ENCODE results near the gene LBHD1. TPM values are rescaled to one million over a fixed set of nuclear protein-coding genes. Genes with fewer than 3 reads are reported as not detected.
"Not testable (repeated sequence)": the region's sequence is repeated elsewhere in the genome, so short reads cannot be mapped to it uniquely, and the experiment has no call there.

The LBHD1 gene
- total RNA-seq, 1 experiment from 2014 or later, result 10.1 TPM

DNA sequence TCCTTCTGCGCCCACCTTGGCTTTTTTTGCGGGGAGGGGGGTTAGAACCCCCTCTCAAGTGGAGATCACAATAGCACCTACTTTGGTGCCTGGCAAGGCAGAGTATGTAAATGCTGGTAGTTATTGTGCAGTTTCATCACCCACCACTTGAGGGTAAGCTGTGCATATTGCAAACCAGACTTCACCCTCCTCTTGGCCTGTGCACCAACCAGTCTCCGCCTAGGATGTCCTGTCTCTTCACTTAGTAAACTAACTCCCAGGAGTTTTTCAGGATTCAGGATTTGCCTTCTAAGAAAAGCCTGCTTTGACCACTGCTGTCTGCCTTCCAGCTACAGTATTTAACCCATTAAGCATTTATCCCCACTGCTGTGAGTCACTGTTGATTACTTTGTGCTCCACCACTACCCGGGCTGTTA lies 8.8 kb upstream of the LBHD1 start:
- Histone ChIP-seq H3K9me3 (replicated peaks) (no peaks in the 10 kb centered on the region), H3K27ac (no peak overlapping the region; the same call in 1 of the 2 replicates), H3K4me3 (no peak overlapping the region), H3K36me3 (peaks cover 27% of the 10 kb centered on the region), H3K27me3 (replicated peaks) (no peaks in the 10 kb centered on the region), H3K4me1 (replicated peaks) (peaks cover 20% of the 10 kb centered on the region)
- DNase-seq (ENCODE audit: low read depth in 1 of 2, low spot score in 2 of 2), result peak; percentile 54 to 68

DNA sequence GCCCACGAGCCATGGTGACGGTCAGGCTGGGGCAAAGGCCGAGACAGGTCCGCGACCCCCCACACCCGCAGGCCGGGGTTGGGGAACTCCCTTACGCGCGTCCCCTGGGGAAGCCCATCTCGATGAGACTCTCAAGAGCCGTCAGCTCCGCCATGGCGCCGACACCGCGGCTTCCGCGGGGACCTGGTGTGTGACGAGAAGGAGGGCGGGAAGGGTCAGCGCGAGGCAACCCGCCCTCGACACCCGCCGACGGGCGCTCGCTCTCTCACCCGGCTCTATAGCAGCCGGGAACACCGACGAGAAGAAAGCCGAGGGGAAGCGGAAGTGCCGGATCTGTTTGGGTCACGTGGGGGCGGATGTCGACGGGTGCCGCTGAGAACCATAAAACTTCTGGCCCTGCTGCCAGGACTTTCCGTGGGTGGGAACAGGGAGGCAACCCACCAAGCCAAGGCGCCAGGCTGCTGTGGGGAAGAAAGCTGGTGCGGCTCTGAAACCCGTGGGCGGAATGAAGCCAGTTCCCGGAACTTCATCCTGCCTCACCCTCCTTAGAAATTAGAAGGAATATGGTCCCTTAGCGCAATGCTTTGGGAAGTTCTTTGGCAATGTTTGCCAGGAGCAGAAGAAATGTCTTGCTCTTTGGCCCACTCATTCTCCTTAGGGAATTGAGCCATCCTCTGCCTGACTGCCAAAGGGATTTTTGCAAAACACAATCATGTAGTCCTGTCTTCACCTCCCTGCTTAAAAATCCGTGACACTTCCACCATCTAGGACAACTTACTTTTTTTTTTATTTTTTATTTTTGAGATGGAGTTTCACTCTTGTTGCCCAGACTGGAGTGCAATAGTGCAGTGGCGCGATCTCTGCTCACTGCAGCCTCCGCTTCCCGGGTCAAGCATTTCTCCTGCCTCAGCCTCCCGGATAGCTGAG lies 7.0 kb upstream of the LBHD1 start, which contains the start of gene UBXN1:
UBXN1 (minus strand) TSS at position 304 of the 927 bp plus-strand sequence; CDS start at position 154, 150 bp downstream.
- peaks cover 41% of the 10 kb centered on the region for H3K36me3 ChIP-seq
- H3K27me3 ChIP-seq (replicated peaks), result no peaks in the 10 kb centered on the region
- DNase-seq (ENCODE audit: low read depth in 1 of 2, low spot score in 2 of 2), result peak; percentile 88 to 94
- peaks cover 20% of the 10 kb centered on the region for H3K4me1 ChIP-seq (replicated peaks)
- peak within 1 kb of the TSS; percentile 59 for H3K27ac ChIP-seq
- H3K9me3 ChIP-seq (replicated peaks), result no peaks in the 10 kb centered on the region
- H3K4me3 ChIP-seq, result peak within 1 kb of the TSS; percentile 90

DNA sequence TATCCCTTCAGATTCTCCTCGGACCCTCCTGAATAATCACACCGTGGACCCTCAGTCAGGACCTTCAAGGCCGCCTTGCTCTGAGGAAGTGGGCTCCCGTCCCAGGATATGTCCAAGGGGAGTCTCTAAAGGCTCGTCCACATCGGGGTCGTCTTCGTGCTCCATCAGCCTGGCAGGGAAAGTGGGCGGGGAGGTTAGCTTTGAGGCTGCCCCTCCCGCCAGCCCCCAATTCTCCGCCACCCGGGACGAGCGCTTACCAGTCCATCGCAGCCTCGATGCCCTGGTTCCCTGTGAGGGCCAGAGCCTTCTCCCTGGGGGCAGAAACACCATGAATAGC lies 6.3 kb upstream of the LBHD1 start:
- peaks cover 20% of the 10 kb centered on the region for H3K4me1 ChIP-seq (replicated peaks)
- peak overlapping the region; percentile 90 for H3K4me3 ChIP-seq
- no peaks in the 10 kb centered on the region for H3K27me3 ChIP-seq (replicated peaks)
- no peak for DNase-seq (ENCODE audit: low read depth in 1 of 2, low spot score in 2 of 2)
- H3K9me3 ChIP-seq (replicated peaks), result no peaks in the 10 kb centered on the region
- peaks cover 48% of the 10 kb centered on the region for H3K36me3 ChIP-seq
- peak overlapping the region; percentile 59 for H3K27ac ChIP-seq

DNA sequence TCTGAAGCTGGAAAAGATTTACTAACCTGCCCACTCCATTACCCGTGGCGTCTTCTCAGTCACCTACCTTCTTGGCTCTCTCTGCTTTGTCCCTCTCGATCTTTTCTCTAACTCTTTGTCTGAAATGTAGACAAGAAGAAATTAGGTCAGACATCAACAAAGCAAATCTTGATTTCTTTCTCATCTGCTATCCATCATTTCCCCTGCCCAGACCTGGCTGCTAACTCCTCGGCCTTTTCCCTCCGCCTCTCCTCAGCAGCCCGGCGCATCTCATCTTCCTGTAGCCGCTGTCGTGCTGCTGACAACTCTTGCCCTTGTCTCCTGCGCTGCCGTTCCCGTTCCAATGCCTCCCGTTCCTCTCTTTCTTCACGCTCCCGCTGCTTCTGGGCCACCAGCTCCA lies 5.6 kb upstream of the LBHD1 start:
- H3K27me3 ChIP-seq (replicated peaks), result no peaks in the 10 kb centered on the region
- H3K36me3 ChIP-seq, result peaks cover 54% of the 10 kb centered on the region
- H3K4me1 ChIP-seq (replicated peaks), result peaks cover 24% of the 10 kb centered on the region
- H3K9me3 ChIP-seq (replicated peaks), result no peaks in the 10 kb centered on the region
- no peak for DNase-seq (ENCODE audit: low read depth in 1 of 2, low spot score in 2 of 2)
- peak overlapping the region; percentile 90; the same call in 1 of the 2 replicates for H3K4me3 ChIP-seq
- H3K27ac ChIP-seq, result no peak overlapping the region

DNA sequence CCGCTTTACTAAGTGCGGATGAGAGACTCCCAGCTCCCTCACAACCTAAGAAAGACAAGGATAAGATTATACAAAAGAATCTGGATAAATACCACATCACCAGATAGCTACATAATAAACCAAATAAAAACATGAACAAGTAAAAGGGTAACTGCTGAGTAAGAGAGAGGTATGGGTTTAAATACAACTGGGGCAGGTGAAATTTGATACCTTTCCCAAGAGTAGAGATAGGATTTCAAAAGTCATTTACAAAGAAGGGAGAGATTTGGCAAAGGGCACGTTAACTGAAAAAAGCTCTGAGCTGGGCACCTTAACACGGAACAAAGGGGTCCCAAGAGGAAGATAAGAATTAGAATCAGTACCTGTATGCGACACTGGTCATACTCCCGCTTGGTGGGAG lies 5.1 kb upstream of the LBHD1 start:
- DNase-seq (ENCODE audit: low read depth in 1 of 2, low spot score in 2 of 2), result no peak
- Histone ChIP-seq H3K4me3 (no peak overlapping the region), H3K27ac (no peak overlapping the region), H3K9me3 (replicated peaks) (no peaks in the 10 kb centered on the region), H3K36me3 (peaks cover 58% of the 10 kb centered on the region), H3K27me3 (replicated peaks) (no peaks in the 10 kb centered on the region), H3K4me1 (replicated peaks) (peaks cover 27% of the 10 kb centered on the region)

DNA sequence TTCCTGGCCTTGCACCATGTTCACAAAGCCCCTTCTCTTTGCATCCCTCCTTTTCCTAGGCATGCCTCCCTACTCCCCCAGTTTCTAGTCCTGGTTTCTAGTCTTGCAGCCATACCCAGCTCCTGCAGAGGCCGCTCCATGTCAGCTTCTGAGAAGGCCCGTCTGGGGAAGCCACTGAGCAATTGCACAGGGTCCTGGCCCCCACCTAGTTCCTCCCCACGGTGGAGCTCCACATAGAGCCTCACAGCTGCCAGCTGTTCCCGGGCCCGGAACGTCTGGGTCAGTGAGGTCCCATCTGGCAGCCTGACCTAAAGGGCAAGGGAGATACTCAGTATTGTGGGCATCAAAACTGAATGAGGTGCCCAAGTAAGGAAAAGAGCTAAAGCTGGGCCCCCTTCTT lies 4.6 kb upstream of the LBHD1 start:
- H3K36me3 ChIP-seq, result peaks cover 62% of the 10 kb centered on the region
- H3K27me3 ChIP-seq (replicated peaks), result no peaks in the 10 kb centered on the region
- peaks cover 27% of the 10 kb centered on the region for H3K4me1 ChIP-seq (replicated peaks)
- no peak overlapping the region for H3K27ac ChIP-seq
- DNase-seq (ENCODE audit: low read depth in 1 of 2, low spot score in 2 of 2), result no peak
- no peak overlapping the region for H3K4me3 ChIP-seq
- H3K9me3 ChIP-seq (replicated peaks), result no peaks in the 10 kb centered on the region

DNA sequence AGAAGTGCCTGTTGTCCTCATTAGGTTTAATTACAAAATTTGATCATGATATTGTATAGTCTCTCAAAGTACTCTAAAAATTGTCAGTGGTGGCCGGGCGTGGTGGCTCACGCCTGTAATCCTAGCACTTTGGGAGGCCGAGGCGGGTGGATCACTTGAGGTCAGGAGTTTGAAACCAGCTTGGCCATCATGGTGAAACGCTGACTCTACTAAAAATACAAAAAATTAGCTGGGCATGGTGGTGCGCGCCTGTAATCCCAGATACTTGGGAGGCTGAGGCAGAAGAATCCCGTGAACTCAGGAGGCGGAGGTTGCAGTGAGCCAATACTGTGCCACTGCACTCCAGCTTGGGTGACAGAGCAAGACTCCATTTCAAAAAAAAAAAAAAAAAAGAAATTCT lies 3.3 kb upstream of the LBHD1 start:
- H3K27ac ChIP-seq; H3K27me3 ChIP-seq (replicated peaks); H3K4me3 ChIP-seq; H3K9me3 ChIP-seq (replicated peaks); DNase-seq (ENCODE audit: low read depth in 1 of 2, low spot score in 2 of 2): not testable (repeated sequence)
- Histone ChIP-seq H3K36me3 (peaks cover 64% of the 10 kb centered on the region), H3K4me1 (replicated peaks) (peaks cover 28% of the 10 kb centered on the region)

DNA sequence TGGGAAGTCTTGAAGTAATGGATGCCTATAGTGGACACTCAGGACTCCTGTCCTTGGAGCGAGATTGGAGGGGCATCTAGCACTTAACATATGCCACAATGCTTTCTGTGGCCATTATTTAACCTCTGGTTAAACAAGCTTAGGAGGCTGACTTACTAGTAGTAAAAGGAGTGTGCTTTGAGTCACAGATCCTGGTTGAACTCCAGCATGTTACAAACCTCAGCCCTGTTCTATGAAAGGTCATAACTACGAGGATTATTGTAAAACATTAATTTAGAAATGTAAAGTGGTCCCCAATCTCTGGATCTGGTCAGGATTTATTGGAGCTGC lies 1.1 kb upstream of the LBHD1 start:
- peaks cover 21% of the 10 kb centered on the region for H3K4me1 ChIP-seq (replicated peaks)
- no peak for DNase-seq (ENCODE audit: low read depth in 1 of 2, low spot score in 2 of 2)
- H3K4me3 ChIP-seq, result no peak overlapping the region
- H3K9me3 ChIP-seq (replicated peaks), result no peaks in the 10 kb centered on the region
- no peaks in the 10 kb centered on the region for H3K27me3 ChIP-seq (replicated peaks)
- H3K27ac ChIP-seq, result no peak overlapping the region
- H3K36me3 ChIP-seq, result peaks cover 67% of the 10 kb centered on the region

DNA sequence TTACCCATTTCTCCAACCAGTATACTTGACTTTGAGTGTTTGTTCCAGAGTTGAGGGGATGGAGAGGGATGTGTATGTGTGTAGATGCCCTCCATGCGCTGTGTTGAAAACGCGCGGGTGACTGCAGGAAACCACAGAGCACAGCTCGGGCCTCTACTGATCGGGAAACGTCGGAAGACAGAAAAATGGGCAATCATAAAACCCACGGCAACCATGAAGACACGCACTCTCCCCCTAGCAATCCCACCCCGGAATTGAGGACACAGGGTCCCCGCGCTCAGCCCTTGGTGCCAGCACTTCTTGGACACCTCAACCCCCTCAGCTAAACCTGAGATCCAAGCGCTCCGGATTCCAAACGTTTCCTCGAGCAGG lies 845 bp downstream of the LBHD1 start:
- Histone ChIP-seq H3K27ac (peak overlapping the region; percentile 52), H3K36me3 (peaks cover 67% of the 10 kb centered on the region), H3K9me3 (replicated peaks) (no peaks in the 10 kb centered on the region), H3K27me3 (replicated peaks) (no peaks in the 10 kb centered on the region), H3K4me3 (peak overlapping the region; percentile 59), H3K4me1 (replicated peaks) (peaks cover 26% of the 10 kb centered on the region)
- no peak for DNase-seq (ENCODE audit: low read depth in 1 of 2, low spot score in 2 of 2)

DNA sequence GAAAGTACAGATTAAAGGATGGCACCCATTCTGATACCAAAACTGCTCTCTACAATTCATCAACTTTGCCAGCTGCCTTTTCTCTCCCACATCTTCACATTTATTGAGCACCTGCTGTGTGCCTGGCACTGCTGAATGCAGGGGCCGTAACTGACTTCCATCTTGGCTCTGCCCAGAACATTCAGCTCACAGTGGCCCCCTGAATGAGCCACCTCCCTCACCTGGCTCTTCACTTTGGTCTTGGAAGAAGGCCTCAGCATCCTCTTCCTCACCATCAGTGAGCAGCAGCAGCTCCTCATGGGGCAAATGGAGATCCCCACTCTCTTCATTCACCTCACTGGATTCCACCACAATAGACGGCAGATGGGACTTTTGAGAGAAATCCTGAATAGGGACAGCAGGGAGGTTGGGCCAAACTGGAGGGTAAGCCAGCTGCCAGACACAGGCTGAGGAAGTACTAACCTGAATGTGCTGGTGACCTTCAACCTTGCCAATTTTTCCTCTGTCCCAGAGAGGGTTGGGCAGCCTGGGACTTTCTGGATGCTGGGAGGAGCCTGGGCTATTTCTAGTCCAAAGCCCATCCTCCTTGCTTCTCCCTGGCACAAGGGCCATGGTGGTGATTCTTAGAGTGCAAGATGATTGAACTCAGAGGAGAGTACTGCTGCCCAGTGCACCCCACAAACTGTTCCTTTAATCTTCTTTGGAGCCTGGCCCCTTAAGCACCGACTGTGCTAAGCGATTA lies 2.5 kb downstream of the LBHD1 start:
- Histone ChIP-seq H3K4me1 (replicated peaks) (peaks cover 30% of the 10 kb centered on the region), H3K27me3 (replicated peaks) (no peaks in the 10 kb centered on the region), H3K36me3 (peaks cover 65% of the 10 kb centered on the region), H3K9me3 (replicated peaks) (no peaks in the 10 kb centered on the region; the same call in 1 of the 2 replicates), H3K27ac (no peak overlapping the region), H3K4me3 (no peak overlapping the region)
- DNase-seq (ENCODE audit: low read depth in 1 of 2, low spot score in 2 of 2), result no peak

DNA sequence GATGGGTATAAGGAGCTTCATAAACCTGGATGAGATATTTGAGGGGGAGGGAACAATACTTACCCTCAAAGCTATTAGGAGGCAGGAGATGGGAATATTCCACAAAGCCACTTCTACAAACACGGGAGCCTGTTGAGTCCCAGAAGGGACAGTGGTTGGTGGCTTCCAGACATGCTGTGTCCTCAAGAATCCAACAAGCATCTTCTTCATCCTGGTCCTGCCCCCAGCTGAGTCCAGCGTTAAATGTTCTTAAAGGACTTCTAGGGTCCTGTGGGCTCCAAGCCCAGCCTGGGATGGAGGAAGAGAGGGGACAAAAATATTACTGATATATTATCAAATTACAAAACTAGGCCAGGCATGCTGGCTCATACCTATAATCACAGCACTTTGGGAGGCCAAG lies 4.6 kb downstream of the LBHD1 start:
- no peak for DNase-seq (ENCODE audit: low read depth in 1 of 2, low spot score in 2 of 2)
- no peaks in the 10 kb centered on the region; the same call in 1 of the 2 replicates for H3K9me3 ChIP-seq (replicated peaks)
- no peak overlapping the region for H3K4me3 ChIP-seq
- H3K36me3 ChIP-seq, result peaks cover 53% of the 10 kb centered on the region
- no peaks in the 10 kb centered on the region for H3K27me3 ChIP-seq (replicated peaks)
- no peak overlapping the region for H3K27ac ChIP-seq
- H3K4me1 ChIP-seq (replicated peaks), result peaks cover 24% of the 10 kb centered on the region

DNA sequence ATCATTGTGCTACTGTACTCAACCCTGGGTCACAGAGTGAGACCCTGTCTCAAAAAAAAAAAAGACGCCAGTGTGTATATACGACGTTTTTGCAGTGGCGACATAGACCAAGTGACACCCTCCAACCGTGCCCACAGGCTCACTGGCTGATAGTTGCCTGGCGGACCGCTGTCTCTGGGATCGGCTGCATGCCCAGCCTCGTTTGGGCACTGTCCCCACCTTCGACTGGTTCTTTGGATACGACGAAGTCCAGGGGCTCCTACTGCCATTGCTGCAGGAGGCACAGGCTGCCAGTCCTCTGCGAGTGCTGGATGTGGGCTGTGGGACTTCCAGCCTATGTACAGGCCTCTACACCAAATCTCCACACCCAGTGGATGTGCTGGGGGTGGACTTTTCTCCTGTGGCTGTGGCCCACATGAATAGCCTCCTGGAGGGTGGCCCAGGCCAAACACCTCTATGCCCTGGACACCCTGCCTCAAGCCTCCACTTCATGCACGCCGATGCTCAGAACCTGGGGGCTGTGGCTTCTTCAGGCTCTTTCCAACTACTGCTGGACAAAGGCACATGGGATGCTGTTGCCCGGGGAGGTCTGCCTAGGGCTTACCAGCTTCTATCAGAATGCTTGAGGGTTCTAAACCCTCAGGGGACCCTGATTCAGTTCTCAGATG lies 5.7 kb downstream of the LBHD1 start:
- H3K27ac ChIP-seq, result 0 out of 2 replicates have a peak overlapping the region, but pooled peaks have one; percentile 37
- H3K9me3 ChIP-seq (replicated peaks), result no peaks in the 10 kb centered on the region; the same call in 1 of the 2 replicates
- H3K36me3 ChIP-seq, result peaks cover 54% of the 10 kb centered on the region
- DNase-seq (ENCODE audit: low read depth in 1 of 2, low spot score in 2 of 2), result no peak
- H3K4me1 ChIP-seq (replicated peaks), result peaks cover 23% of the 10 kb centered on the region
- H3K27me3 ChIP-seq (replicated peaks), result no peaks in the 10 kb centered on the region
- peak overlapping the region; percentile 61 for H3K4me3 ChIP-seq

DNA sequence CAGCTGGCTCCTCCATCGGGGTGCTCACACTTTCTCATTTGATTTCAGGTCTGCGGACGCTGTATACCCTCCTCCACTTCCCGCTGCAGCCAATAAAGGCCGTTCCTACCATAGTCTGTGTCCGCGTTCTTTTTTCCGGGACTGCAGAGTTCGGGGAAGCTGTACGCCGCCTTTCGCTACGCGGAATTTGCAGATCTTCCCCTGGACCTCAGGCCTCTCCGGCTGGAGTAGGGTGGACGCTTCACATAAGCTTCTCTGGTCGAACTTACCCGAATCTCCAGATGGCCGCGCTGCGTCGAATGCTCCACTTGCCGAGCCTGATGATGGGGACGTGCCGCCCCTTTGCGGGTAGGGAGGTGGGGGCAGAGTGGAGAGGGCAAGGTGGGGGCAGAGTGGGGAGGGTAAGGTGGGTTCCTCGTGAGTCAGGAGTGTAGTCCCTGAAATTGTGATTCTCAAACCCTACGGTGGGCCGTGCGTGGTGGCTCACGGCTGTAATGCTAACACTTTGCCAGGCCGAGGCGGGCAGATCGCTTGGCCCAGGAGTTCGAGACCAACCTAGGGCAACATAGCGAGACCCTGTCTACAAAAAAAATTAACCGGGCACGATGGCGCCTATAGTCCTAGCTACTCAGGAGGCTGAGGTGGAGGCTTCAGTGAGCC lies 6.3 kb downstream of the LBHD1 start:
- Histone ChIP-seq H3K4me1 (replicated peaks) (peaks cover 18% of the 10 kb centered on the region), H3K27me3 (replicated peaks) (no peaks in the 10 kb centered on the region), H3K36me3 (peaks cover 60% of the 10 kb centered on the region), H3K9me3 (replicated peaks) (no peaks in the 10 kb centered on the region; the same call in 1 of the 2 replicates), H3K4me3 (peak overlapping the region; percentile 61), H3K27ac (peak overlapping the region; percentile 37)
- peak in 1 of 2 experiments; percentile 70 for DNase-seq (ENCODE audit: low read depth in 1 of 2, low spot score in 2 of 2)
